ENCODE data around the gene POLDIP2. TPM values are rescaled to one million over a fixed set of nuclear protein-coding genes. Genes with fewer than 3 reads are reported as not detected.

The POLDIP2 gene
- total RNA-seq, 1 donor from 2014 or later = 103 TPM

DNA sequence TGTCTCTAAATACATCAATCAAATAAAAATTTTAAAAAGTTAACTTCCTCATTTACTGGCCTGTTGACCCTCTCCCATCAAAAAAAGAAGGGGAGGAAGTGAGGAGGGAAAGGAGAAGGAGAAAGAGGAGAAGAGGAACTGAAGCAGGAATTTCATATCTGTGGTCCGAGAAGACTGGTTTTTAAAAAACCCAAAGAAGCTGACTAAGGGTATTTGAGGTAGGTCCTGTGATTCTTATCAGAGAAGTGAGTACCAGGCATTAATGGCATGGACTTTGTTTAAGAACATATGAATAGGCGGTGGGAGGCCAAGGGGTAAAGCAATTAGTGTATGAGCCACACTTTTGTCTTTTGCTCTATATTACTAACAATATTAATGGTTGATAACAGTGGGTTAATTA lies 46.7 kb upstream of the POLDIP2 start:
- H3K27me3 ChIP-seq (ENCODE audit: control insufficient read depth, insufficient read depth, low read length) = no peaks in the 10 kb centered on the region
- no peak for DNase-seq (ENCODE audit: low read depth)
- H3K4me3 ChIP-seq (ENCODE audit: low read depth, low read length) = no peak overlapping the region
- no peaks in the 10 kb centered on the region for H3K36me3 ChIP-seq (ENCODE audit: control insufficient read depth, insufficient read depth, low read length)
- TF ChIP-seq, protein P1, sequence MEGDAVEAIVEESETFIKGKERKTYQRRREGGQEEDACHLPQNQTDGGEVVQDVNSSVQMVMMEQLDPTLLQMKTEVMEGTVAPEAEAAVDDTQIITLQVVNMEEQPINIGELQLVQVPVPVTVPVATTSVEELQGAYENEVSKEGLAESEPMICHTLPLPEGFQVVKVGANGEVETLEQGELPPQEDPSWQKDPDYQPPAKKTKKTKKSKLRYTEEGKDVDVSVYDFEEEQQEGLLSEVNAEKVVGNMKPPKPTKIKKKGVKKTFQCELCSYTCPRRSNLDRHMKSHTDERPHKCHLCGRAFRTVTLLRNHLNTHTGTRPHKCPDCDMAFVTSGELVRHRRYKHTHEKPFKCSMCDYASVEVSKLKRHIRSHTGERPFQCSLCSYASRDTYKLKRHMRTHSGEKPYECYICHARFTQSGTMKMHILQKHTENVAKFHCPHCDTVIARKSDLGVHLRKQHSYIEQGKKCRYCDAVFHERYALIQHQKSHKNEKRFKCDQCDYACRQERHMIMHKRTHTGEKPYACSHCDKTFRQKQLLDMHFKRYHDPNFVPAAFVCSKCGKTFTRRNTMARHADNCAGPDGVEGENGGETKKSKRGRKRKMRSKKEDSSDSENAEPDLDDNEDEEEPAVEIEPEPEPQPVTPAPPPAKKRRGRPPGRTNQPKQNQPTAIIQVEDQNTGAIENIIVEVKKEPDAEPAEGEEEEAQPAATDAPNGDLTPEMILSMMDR (IDR thresholded peaks at IDR 0.05; ENCODE audit: insufficient read depth, low read length, poor library complexity, severe bottlenecking) = no peak

GRCh38 chr17:28402844-28403243 lies 45.5 kb upstream of the POLDIP2 start:
- TF ChIP-seq, protein P1 (IDR thresholded peaks at IDR 0.05; ENCODE audit: insufficient read depth, low read length, poor library complexity, severe bottlenecking) = no peak
- Histone ChIP-seq H3K27me3 (ENCODE audit: control insufficient read depth, insufficient read depth, low read length) (no peaks in the 10 kb centered on the region), H3K36me3 (ENCODE audit: control insufficient read depth, insufficient read depth, low read length) (no peaks in the 10 kb centered on the region), H3K4me3 (ENCODE audit: low read depth, low read length) (no peak overlapping the region)
- no peak for DNase-seq (ENCODE audit: low read depth)

- H3K27me3 ChIP-seq (ENCODE audit: control insufficient read depth, insufficient read depth, low read length) = no peaks in the 10 kb centered on the region
- H3K4me3 ChIP-seq (ENCODE audit: low read depth, low read length) = no peak overlapping the region
- DNase-seq (ENCODE audit: low read depth) = no peak
- H3K36me3 ChIP-seq (ENCODE audit: control insufficient read depth, insufficient read depth, low read length) = no peaks in the 10 kb centered on the region
- TF ChIP-seq, protein P1 (IDR thresholded peaks at IDR 0.05; ENCODE audit: insufficient read depth, low read length, poor library complexity, severe bottlenecking) = no peak
Measured at GRCh38 chr17:28402224-28402630, 44.9 kb upstream of the POLDIP2 start.

GRCh38 chr17:28399808-28400207 lies 42.5 kb upstream of the POLDIP2 start:
- TF ChIP-seq, protein P1 (IDR thresholded peaks at IDR 0.05; ENCODE audit: insufficient read depth, low read length, poor library complexity, severe bottlenecking) = no peak
- Histone ChIP-seq H3K27me3 (ENCODE audit: control insufficient read depth, insufficient read depth, low read length) (no peaks in the 10 kb centered on the region), H3K36me3 (ENCODE audit: control insufficient read depth, insufficient read depth, low read length) (no peaks in the 10 kb centered on the region), H3K4me3 (ENCODE audit: low read depth, low read length) (no peak overlapping the region)
- no peak for DNase-seq (ENCODE audit: low read depth)

DNA sequence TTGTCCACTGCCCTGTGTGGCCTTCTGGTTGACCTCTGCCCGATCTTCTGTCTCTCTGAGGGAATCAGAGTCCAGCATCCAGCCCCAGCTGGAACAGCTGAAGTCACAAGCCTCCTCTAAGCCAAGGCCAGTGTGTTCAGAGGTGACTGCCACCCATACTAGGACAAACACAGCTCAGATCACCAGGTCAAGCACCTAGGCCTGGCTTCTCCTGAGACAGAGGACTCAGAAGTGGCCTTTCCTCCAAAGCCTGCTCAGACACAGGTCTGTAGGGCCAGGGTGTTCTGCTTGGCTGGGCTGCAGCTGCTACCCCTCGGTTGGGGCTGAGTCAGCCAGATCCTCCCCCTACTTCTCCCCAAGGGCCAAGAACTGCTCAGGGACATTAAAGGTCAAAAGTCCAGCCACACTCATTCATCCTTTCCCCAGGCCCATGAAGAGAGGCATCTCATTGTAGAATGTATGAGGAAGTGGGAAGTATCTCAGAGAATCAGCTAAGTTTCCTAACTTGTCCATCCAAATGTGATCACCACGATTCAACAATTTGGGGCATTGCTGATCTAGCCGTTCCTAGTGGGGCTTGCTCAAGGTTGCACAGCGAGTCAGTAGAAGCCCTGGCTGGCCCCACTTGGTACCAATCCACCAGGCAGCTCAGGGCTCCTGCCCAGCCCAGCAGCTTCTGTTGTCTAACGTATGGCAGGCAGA lies 41.1 kb upstream of the POLDIP2 start:
- DNase-seq (ENCODE audit: low read depth) = no peak
- no peaks in the 10 kb centered on the region for H3K27me3 ChIP-seq (ENCODE audit: control insufficient read depth, insufficient read depth, low read length)
- no peaks in the 10 kb centered on the region for H3K36me3 ChIP-seq (ENCODE audit: control insufficient read depth, insufficient read depth, low read length)
- TF ChIP-seq, protein P1 (IDR thresholded peaks at IDR 0.05; ENCODE audit: insufficient read depth, low read length, poor library complexity, severe bottlenecking) = no peak
- no peak overlapping the region for H3K4me3 ChIP-seq (ENCODE audit: low read depth, low read length)

Measured in kidney epithelial cell (primary cell).